ENCODE results near the gene FRRS1.
"Not testable (repeated sequence)": the region's sequence is repeated elsewhere in the genome, so short reads cannot be mapped to it uniquely, and the experiment has no call there.

Gene FRRS1

DNA sequence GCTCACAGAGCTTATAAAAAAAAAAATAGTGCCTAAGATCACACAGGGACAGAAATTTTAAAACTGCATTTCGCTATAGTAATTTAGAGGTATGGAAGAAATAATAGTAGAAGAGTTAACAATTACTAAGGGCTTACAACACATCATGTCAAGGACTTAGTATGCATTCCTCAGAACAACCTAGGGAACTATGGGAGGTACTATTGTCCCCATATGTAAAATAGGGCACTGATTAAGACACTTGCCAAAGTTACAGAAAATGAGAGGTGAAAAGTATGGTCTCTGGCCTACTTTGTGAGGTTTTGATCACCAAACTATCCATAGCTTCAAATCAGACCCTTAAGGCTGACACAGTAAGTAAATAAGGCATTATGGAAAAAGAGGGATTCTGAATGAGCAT, 4.7 kb downstream of the FRRS1 start:
- Histone ChIP-seq H3K27ac (ENCODE audit: low read depth, low read length) (no peak overlapping the region), H3K4me3 (ENCODE audit: low read length) (no peak overlapping the region), H3K4me1 (ENCODE audit: control insufficient read depth, insufficient read depth, low read length) (no peaks in the 10 kb centered on the region), H3K36me3 (ENCODE audit: control insufficient read depth, insufficient read depth, low read length) (no peaks in the 10 kb centered on the region), H3K27me3 (ENCODE audit: control insufficient read depth, insufficient read depth, low read length) (no peaks in the 10 kb centered on the region), H3K9ac (ENCODE audit: low read length) (no peak overlapping the region)

DNA sequence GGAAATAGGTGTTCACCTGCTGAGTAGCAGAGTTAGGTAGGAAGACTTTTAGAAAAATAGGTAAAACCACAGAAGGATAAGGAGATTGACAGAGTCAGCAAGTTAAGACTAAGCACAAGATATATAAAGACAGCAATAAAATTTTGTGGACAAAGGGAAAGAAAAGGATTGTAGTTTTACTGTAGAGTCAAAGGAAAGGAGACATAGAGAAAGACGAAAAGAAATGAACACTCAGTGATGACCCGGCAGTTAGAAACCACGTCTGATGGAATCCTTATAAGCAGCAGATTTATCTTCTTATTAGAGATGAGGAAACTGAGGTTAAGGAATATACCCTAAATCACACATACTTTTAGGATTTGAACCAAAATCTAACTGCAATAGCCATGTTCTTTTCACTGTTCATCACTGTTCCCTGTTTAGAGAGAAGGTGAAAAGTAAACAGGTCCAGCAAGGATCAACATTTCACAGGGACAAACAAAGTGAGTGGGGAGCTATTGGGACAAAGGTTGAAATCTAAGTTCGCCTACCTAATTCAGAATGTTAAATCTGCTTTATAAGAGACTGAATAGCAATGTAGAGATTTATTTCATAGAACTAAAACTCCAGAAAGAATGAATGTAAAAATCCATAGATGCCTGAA, 6.8 kb downstream of the FRRS1 start:
- H3K36me3 ChIP-seq (ENCODE audit: control insufficient read depth, insufficient read depth, low read length), result no peaks in the 10 kb centered on the region
- H3K27ac ChIP-seq (ENCODE audit: low read depth, low read length), result no peak overlapping the region
- H3K27me3 ChIP-seq (ENCODE audit: control insufficient read depth, insufficient read depth, low read length), result no peaks in the 10 kb centered on the region
- no peak overlapping the region for H3K4me3 ChIP-seq (ENCODE audit: low read length)
- H3K9ac ChIP-seq (ENCODE audit: low read length), result no peak overlapping the region
- no peaks in the 10 kb centered on the region for H3K4me1 ChIP-seq (ENCODE audit: control insufficient read depth, insufficient read depth, low read length)

DNA sequence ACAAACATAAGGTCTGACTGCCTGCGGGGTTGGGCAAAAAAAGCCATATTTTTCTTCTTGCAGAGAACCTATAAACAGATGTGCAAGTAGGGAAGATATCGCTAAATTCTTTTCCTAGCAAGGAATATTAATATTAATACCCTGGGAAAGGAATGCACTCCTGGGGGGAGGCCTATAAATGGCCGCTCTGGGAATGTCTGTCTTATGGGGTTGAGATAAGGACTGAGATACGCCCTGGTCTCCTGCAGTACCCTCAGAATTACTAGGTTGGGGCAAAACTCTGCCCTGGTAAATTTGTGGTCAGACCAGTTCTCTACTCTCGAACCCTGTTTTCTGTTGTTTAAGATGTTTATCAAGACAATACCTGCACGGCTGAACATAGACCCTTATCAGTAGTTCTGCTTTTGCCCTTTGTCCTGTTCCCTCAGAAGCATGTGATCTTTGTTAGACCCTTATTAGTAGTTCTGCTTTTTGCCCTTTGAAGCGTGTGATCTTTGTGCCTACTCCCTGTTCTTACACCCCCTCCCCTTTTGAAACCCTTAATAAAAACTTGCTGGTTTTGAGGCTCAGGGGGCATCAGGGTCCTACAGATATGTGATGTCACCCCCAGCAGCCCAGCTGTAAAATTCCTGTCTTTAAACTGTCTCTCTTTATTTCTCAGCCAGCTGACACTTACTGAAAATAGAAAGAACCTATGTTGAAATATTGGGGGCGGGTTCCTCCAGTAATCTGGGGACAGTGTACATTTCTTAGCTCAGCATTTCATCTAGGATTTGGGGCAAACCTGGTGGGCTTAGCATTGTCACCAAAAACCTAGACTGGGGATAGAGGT, 7.5 kb downstream of the FRRS1 start:
- H3K4me3 ChIP-seq (ENCODE audit: low read length); H3K36me3 ChIP-seq (ENCODE audit: control insufficient read depth, insufficient read depth, low read length); H3K4me1 ChIP-seq (ENCODE audit: control insufficient read depth, insufficient read depth, low read length); H3K27me3 ChIP-seq (ENCODE audit: control insufficient read depth, insufficient read depth, low read length); H3K27ac ChIP-seq (ENCODE audit: low read depth, low read length); H3K9ac ChIP-seq (ENCODE audit: low read length): not testable (repeated sequence)

DNA sequence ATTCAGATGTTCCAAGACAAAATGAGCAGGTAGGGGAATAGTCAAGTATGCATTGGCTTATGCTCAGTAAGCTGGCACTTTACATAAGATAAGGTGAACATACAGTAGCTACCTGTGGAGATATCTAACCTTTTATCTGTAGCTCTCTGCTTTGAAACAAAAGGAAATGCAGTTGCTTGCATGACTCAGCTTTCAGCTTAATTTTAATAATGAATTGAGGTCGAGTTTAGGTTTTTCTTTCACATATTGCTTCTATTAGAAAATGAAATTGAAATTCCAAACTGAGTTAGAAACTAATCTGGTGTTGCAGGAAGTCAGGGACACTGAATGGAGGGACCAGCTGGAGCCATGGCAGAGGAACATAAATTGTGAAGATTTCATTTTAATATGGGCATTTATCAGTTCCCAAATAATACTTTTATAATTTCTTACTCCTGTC, 8.3 kb downstream of the FRRS1 start:
- Histone ChIP-seq H3K4me3 (ENCODE audit: low read length) (no peak overlapping the region), H3K36me3 (ENCODE audit: control insufficient read depth, insufficient read depth, low read length) (no peaks in the 10 kb centered on the region), H3K27me3 (ENCODE audit: control insufficient read depth, insufficient read depth, low read length) (no peaks in the 10 kb centered on the region), H3K9ac (ENCODE audit: low read length) (no peak overlapping the region), H3K4me1 (ENCODE audit: control insufficient read depth, insufficient read depth, low read length) (no peaks in the 10 kb centered on the region), H3K27ac (ENCODE audit: low read depth, low read length) (no peak overlapping the region)

DNA sequence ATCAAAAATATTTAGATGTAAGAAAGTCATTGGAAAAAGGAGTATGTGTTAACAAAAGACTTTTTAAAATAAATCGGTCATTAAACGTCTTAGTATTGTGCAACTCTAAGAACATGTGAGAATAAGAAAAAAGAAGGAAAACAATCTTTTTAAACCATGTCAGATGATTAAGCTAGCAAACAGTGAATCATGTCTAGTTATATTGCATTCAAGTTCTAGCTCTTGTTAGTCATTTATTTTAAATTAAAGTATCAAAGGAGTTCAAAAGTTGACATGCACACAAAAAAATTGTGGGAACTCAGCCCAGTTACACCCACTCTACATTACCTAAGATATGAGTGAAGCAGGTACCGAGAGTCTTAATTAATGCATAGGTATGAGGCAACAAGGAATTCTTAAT, 9.8 kb downstream of the FRRS1 start:
- H3K9ac ChIP-seq (ENCODE audit: low read length), result no peak overlapping the region
- H3K27me3 ChIP-seq (ENCODE audit: control insufficient read depth, insufficient read depth, low read length), result no peaks in the 10 kb centered on the region
- H3K27ac ChIP-seq (ENCODE audit: low read depth, low read length), result no peak overlapping the region
- no peak overlapping the region for H3K4me3 ChIP-seq (ENCODE audit: low read length)
- no peaks in the 10 kb centered on the region for H3K4me1 ChIP-seq (ENCODE audit: control insufficient read depth, insufficient read depth, low read length)
- no peaks in the 10 kb centered on the region for H3K36me3 ChIP-seq (ENCODE audit: control insufficient read depth, insufficient read depth, low read length)

DNA sequence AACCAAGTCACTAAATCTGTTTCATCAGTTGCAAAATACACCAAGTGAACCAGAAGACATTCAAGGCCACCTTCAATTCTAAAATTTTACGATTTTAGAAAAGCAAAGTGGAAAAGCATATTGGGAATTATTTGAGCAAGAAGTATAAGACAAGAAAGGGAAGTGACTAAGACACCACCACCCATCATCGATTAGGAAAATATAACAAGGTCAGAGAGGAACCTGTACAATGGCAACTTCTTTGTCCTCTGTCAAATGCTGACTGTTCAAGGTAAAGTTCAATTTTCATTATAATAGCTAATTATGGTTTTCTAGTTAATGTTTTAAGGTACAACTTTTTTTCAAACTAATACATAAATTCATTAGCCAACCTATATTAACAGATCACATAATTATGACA, 10.8 kb downstream of the FRRS1 start:
- no peak overlapping the region for H3K27ac ChIP-seq (ENCODE audit: low read depth, low read length)
- no peak overlapping the region for H3K9ac ChIP-seq (ENCODE audit: low read length)
- H3K4me1 ChIP-seq (ENCODE audit: control insufficient read depth, insufficient read depth, low read length), result no peaks in the 10 kb centered on the region
- no peaks in the 10 kb centered on the region for H3K36me3 ChIP-seq (ENCODE audit: control insufficient read depth, insufficient read depth, low read length)
- no peaks in the 10 kb centered on the region for H3K27me3 ChIP-seq (ENCODE audit: control insufficient read depth, insufficient read depth, low read length)
- H3K4me3 ChIP-seq (ENCODE audit: low read length), result no peak overlapping the region

DNA sequence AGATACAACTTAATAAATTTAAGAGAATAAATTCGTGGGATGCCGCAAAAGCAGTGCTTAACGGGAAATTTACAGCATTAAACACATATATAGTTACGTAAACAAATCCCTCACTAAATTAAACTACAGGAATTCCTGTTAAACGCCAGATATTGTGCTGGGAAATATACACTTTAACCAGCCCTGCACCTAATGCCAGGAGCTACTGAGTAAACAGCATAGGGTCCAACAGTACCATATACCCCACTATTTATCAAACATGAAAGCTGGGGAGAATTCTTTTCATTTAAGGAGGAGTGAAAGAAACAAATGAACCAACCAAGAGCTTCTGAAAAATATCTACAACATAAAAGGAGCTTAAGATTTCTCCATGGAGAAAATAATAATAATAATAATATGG, 11.7 kb downstream of the FRRS1 start:
- H3K27me3 ChIP-seq (ENCODE audit: control insufficient read depth, insufficient read depth, low read length), result no peaks in the 10 kb centered on the region

DNA sequence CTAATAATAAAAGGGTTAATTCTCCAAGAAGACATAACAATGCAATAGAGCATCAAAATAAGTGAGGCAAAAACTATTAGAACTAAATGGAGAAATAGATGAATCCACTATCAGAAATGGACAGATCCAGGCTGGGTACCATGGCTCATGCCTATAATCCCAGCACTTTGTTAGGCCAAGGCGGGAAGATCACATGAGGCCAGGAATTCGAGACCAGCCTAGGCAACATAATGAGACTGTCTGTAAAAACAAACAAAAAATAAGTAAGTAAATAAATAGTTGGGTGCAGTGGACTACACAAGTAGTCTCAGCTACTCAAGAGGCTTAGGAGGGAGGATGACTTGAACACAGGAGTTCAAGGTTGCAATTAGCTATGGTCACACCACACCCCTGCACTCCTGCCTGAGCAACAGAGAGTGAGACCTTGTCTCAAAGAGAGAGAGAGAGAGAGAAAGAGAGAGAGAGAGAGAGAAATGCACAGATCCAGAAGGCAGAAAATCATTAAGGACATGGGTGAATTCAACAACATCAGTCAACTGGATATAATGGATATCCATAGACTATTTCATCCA, 12.3 kb downstream of the FRRS1 start:
- no peaks in the 10 kb centered on the region for H3K27me3 ChIP-seq (ENCODE audit: control insufficient read depth, insufficient read depth, low read length)
- H3K4me1 ChIP-seq (ENCODE audit: control insufficient read depth, insufficient read depth, low read length), result no peaks in the 10 kb centered on the region
- no peak overlapping the region for H3K27ac ChIP-seq (ENCODE audit: low read depth, low read length)
- H3K4me3 ChIP-seq (ENCODE audit: low read length), result no peak overlapping the region
- no peak overlapping the region for H3K9ac ChIP-seq (ENCODE audit: low read length)
- no peaks in the 10 kb centered on the region for H3K36me3 ChIP-seq (ENCODE audit: control insufficient read depth, insufficient read depth, low read length)

More for the DNA sequence above, 11.7 kb downstream of the FRRS1 start:
- Histone ChIP-seq H3K4me1 (ENCODE audit: control insufficient read depth, insufficient read depth, low read length) (no peaks in the 10 kb centered on the region), H3K9ac (ENCODE audit: low read length) (no peak overlapping the region), H3K36me3 (ENCODE audit: control insufficient read depth, insufficient read depth, low read length) (no peaks in the 10 kb centered on the region), H3K4me3 (ENCODE audit: low read length) (no peak overlapping the region), H3K27ac (ENCODE audit: low read depth, low read length) (no peak overlapping the region)

DNA sequence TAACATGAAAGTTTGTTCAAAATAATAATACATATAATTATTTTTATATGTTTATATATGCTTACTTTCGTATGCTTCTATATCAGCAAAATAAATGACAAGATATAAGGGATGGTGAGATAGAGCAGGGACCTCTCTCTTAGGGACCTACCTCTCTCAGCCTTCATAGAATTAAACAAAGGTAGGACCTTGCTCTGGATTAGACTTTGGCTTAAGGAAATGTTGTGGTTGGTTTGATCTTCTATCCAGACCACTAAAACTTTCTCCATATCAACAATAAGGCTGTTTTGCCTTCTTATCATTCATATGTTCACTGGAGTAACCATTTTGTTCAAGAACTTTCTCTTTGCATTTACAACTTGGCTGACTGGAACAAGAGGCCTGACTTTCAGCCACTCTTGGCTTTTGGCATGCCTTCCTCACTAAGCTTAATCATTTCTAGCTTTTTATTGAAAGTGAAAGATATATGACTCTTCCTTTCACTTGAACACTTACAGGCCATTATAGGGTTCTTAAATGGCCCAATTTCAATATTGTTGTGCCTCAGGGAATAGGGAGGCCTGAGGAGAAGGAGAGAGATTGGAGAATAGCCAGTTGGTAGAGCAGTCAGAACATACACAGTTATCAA, 14.4 kb downstream of the FRRS1 start:
- Histone ChIP-seq H3K4me1 (ENCODE audit: control insufficient read depth, insufficient read depth, low read length) (no peaks in the 10 kb centered on the region), H3K36me3 (ENCODE audit: control insufficient read depth, insufficient read depth, low read length) (no peaks in the 10 kb centered on the region), H3K4me3 (ENCODE audit: low read length) (no peak overlapping the region), H3K27ac (ENCODE audit: low read depth, low read length) (no peak overlapping the region), H3K27me3 (ENCODE audit: control insufficient read depth, insufficient read depth, low read length) (no peaks in the 10 kb centered on the region), H3K9ac (ENCODE audit: low read length) (no peak overlapping the region)

DNA sequence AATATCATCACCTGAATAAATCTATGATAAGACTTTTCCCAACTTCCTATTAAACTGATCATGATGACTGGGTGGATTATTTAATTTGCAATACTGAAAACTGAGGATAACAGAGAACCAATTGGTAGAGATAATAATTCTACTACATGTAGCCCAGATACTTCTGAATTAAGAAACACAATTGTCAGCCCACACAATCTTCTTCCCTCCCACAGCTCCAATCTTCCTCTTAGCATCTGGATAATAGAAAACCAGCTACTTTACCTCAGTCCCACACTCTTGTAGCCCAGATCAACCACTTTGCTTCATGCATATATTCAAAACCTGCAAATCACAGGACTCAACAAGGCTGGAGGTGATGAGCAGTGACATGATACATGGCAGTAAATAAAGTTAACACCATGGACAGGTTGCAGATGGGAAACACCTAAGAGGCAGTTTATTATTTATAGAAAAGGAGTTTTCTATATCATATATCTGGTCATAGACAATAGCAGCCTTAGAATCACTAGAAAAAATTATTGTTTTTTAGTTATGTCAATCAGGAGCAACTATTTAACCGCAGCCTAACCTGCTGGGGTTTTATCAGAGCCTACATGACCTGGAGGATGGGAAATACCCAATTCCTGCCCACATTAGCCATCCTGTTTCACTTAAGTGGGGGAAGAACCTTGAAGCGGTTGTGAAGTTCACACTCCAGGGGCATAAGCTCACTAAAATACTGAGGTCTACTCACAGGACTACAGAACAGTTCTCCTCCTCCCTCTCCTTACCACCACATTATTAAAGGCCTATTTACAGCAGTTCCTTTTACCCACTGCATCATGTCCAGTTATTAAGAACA, 16.7 kb downstream of the FRRS1 start:
- no peaks in the 10 kb centered on the region for H3K36me3 ChIP-seq (ENCODE audit: control insufficient read depth, insufficient read depth, low read length)
- H3K9ac ChIP-seq (ENCODE audit: low read length), result no peak overlapping the region
- H3K27ac ChIP-seq (ENCODE audit: low read depth, low read length), result no peak overlapping the region
- no peaks in the 10 kb centered on the region for H3K27me3 ChIP-seq (ENCODE audit: control insufficient read depth, insufficient read depth, low read length)
- no peak overlapping the region for H3K4me3 ChIP-seq (ENCODE audit: low read length)
- no peaks in the 10 kb centered on the region for H3K4me1 ChIP-seq (ENCODE audit: control insufficient read depth, insufficient read depth, low read length)

DNA sequence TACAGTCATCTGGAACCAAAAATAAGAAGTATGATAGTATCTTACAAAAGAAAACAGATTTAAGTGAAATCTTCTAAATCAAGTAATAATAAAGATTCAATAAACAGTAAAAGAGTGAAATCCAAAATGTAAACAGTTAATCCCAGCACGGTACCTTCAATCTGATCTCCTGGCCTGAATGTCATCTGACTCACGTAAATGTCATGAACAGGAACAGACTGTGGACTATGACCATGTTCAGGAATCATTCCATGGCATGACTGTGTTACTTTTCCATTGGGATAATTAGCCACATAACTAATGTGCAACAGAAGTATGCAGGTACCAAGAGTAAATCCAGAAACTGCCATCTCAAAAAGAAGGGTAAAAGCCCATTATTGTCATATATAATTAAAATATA, 18.0 kb downstream of the FRRS1 start:
- no peak overlapping the region for H3K4me3 ChIP-seq (ENCODE audit: low read length)
- no peak overlapping the region for H3K9ac ChIP-seq (ENCODE audit: low read length)
- no peak overlapping the region for H3K27ac ChIP-seq (ENCODE audit: low read depth, low read length)
- no peaks in the 10 kb centered on the region for H3K36me3 ChIP-seq (ENCODE audit: control insufficient read depth, insufficient read depth, low read length)
- no peaks in the 10 kb centered on the region for H3K27me3 ChIP-seq (ENCODE audit: control insufficient read depth, insufficient read depth, low read length)
- no peaks in the 10 kb centered on the region for H3K4me1 ChIP-seq (ENCODE audit: control insufficient read depth, insufficient read depth, low read length)

DNA sequence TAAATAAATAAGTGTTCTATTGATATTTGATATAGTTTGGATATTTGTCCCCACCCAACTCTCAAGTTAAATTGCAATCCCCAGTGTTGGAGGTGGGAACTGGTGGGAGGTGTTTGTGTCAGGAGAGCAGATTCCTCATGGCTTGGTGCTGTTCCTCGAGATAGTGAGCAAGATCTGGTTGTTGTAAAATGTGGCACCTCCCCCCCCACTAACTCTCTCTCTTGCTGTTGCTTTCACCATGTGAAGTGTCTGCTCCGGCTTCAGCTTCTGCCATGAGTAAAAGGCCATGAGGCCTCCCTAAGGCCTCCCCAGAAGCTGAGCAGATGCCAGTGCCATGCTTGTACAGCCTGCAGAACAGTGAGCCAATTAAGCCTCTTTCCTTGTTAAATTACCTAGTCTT, 20.8 kb downstream of the FRRS1 start:
- Histone ChIP-seq H3K4me3 (ENCODE audit: low read length) (no peak overlapping the region), H3K27ac (ENCODE audit: low read depth, low read length) (no peak overlapping the region), H3K9ac (ENCODE audit: low read length) (no peak overlapping the region), H3K36me3 (ENCODE audit: control insufficient read depth, insufficient read depth, low read length) (no peaks in the 10 kb centered on the region), H3K4me1 (ENCODE audit: control insufficient read depth, insufficient read depth, low read length) (no peaks in the 10 kb centered on the region), H3K27me3 (ENCODE audit: control insufficient read depth, insufficient read depth, low read length) (no peaks in the 10 kb centered on the region)

Data from rectal smooth muscle tissue (tissue), 1 donor.